Measurements from ENCODE around the gene PCBP4.
"Not testable (repeated sequence)": the region's sequence is repeated elsewhere in the genome, so short reads cannot be mapped to it uniquely, and the experiment has no call there.

PCBP4 gene

DNA sequence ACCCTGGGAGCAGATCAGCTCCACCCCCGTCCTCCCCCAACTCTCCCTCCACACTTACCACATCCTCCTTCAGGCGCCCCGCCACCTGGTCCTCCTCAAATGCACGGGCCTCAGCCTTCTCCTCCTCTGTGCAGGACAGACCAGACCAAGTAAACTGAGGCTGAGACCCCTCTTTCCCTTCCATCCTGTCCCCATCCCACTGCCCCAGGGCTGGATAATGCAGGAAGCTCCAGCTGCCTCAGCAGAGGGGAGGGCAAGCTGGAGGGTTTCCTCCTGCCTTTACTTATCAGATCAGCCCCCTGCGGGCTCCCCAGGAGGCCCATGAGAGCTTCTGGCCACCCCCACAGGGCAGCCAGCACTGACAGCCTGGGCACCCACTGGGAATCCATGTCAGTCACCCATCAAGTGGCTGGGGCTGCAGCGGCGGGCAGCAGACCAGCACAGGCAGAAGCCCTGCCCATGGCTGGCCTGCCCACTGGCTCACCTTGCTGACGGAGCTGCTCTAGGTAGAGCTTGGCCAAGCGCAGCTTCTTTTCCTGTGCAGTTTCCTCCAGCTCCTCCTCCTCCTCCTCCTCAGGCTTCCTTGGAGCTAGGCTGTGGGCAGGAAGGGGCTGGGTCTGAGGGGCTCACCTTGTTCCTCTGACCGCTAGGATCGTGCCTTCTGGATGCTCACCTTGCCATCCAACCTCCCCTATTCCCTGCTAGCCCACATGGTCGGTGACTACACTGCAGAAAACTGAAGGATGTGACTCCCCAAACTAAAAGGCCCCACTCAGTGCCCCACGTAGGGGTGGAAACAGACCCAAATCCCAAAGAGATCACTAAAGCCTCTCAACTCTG is 29.4 kb downstream of the PCBP4 start:
- DNase-seq, result no peak

DNA sequence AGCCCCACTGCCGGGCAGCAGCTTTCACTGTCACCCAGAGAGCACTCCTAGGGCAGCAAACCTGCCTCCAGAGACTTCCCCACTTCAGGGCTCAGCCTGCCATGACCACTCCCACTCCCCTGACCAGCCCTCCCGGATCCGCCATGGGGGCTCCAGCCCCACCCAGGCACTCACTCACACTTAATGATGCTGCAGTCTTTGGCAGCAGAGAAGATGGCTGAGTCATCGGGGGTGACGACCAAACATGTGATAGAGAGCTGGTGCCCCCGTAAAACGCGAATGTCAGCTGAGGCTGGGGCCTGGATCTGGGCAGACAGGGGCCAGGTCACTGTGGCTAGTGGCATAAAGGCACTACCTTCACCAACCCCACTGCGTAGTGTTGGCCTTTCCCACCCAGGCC is 30.2 kb downstream of the PCBP4 start:
- no peak for DNase-seq

DNA sequence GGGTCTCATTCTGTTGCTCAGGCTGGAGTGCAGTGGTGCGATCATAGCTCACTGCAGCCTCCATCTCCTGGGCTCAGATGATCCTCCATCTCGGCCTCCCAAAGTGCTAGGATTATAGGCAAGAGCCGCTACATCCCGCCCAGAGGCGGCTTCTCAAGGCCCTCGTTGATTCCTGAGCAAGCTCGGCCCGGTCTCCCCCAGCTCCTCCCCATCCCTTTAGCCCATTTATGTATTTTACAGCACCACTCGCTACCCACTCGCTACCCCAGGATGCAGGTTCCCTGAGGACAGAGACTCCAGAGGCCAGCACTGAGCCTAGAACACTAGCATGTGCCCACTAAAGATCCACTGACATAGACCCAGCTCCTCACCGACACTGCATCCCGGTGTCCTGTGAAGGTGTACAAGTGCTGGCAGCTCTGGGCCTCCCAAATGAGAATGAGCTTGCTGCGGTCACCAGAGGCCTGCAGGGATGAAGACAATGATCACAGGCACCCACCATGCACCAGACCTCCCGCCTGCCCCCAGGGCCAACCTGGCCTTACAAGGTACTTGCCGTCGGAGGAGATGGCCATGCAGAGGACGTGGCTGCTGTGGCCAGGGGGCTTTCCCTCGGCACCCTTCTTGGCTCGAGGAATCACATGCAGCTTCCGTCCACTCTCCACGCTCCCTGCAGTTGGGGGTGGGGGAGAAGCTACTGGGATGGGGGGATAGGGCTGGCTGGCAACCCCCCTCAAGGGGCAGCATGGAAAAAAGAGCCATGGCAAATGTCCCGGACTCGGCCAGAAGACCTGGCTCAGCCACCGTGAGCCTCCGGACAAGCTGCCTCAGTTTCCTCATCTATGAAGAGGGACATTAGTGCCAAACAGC is 31.1 kb downstream of the PCBP4 start:
- DNase-seq, result no peak

DNA sequence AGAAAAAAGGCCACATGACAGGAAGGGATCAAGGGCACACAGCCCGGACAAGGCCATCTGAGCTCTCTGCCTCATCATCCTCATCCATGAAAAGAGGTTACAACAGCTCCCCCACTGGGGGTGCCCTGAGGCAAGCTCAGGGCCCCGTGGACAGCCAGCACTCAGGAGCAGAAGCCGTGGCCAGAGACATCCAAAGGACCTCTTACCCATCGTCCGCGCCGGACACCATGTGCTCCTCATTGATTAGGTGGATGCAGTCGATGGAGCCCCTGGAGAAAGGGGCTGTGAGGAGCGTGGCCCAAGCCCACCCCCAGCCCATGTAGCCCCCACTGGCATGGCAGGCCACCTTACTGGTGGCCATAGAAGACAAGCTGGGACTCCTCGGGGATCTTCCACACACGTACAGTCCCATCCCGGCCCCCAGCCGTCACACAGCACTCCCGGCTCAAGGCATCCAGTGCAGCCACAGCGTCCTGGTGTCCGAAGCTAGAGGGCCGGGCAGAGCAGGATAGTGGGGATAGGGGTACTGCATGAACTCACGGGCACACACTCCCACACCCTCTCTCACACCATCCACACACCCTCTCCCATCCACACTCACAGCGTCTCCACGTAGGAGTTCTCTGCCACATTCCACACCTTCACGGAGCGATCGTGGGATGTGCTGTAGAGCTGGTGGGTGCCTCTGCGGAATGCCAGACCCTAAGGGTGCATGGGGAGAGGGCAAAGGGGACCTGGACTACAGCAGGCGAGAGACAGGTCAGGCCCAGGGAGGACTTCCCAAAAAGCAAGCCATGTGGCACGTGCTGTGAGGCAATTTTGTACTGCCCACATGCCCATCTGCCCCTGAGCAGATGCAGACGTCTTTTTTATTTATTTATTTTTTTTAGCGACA is 32.0 kb downstream of the PCBP4 start:
- DNase-seq, result no peak

DNA sequence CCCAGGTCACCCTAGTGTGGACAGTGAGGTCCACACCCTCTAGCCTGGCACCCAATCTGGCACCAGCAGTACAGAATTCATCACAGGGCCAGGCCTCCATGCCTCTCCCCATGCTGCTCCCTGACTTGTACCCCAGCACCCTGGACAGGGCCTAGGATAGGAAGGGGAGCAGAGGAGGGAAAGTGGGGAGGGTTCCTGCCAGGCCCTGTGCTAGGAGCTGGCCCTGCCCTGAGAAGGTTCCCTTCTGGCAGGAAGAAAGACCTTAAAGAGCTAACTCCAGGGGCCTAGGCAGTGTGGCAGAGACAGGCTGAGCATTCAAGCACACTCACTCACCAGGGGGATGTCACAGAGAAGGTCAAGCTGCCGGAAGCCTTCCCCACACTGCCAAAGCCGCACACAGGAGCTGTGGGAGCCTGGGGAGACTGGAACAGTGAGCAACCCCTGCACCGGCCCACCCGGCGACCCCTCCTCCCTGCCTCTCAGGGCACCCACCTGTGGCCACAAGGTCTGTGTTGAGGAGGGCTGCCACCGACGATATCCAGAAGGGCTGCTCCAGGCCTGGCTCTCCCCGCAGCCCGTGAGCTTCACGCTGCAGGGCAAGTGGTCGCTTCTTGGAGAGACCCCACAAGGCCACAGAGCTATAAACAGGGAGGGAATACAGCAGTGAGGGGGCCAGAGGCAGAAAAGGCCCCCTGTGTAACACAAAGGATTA is 33.0 kb downstream of the PCBP4 start:
- DNase-seq, result no peak

DNA sequence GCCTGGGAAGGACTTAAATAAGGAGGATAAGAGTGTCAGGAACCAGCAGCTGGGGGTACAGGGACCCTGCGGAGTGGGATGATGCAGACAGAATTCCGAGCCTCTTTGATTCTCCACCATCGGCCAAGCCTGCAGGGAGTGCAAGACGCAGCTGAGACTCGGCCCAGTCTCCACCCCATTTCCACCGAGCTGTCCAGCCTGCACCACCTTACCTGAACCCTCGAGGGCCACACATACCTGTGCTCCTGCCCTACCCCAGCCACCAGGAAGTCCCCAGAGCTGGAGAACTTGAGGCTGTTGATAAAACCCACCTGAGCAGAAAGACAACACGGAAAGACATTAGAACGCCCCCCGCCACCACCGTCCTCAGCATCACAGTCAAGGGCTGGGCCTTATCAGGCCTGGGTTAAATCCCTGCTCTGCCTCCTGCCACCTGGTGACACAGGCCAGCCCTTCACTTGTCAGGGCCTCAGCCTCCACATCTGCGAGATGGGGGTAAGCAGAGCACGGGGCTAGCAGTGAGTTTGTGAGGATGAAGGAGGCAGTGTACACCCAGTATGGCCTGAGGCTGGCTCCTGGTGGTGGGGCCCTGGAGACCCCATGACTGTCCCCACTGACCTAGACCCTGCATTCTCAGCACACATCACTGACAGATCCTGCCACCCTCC is 33.6 kb downstream of the PCBP4 start:
- no peak for DNase-seq

DNA sequence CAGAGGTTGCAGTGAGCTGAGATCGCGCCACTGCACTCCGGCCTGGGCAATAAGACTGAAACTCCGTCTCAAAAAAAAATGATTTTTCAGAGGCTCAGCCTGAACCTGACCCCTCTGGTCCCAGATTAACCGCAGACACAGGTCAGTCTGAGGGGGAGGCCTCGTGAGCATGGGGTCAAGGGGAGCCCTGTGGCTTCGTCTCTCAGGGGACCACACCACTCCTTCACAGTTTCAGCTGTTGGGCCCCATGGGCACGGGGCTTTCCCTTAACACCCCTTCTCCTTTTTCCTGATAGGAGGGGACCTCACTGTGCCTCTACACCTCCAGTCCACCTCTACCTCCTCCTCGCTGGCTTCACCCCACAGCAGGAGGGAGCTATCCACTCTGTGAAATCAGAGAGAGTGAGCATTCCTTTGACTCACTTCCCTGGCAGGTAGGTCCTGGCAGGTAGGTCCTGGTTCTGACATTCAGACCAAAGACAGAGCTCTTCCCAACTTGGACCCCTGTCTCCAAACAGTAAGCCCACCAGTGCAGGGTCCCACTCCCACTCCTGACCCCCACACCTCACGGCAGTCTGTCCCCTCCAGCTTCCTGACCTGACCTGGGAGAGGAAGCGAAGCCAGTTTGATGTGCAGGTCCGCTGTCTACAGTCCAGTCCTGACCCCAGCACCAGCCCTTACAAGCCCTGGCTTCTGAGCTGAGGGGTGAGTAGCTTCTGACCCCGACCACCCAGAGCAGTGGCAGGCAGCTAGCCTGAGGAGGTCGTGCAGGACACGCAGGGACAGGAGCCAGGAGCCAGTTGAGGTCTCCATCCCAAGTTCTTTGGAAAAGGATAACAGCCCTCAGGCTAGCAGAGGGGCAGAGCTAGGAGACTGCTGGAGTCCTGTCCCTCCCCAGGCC is 34.5 kb downstream of the PCBP4 start:
- DNase-seq, result no peak

DNA sequence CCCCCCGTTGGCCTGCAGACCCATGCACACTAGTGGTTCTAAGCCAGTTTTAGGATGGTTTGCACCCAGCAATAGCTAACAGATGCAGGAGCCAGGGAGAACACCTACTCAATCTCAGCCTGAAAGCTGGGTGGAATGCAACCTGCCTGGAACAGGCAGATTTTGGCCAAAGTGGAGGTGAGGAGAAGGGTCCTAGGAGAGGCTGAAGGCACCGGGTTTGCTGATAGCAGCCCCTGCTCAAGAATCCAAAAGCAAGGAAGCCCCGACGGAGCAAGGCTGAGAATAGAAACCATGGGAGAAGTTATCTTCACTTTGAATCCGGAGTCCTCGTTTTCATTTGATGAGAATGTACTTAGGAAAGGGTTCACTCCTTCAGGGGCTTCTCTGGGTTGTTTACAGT is 35.5 kb downstream of the PCBP4 start:
- DNase-seq, result no peak

DNA sequence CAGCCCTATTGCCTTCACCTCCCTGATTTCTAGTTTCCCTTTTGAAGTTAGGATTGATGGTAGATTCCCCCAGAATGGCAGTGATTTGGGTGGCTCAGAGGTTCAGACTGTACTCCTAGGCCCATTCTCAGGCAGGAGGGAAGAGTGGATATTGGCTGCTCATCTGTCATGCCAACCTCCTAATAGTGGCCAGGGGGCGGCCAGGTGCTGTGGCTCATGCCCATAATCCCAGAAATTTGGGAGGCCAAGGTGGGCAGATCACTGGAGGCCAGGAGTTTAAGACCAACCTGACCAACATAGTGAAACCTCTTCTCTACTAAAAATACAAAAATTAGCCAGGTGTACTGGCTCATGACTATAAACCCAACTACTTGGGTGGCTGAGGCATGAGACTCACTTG is 36.8 kb downstream of the PCBP4 start:
- DNase-seq, result no peak

DNA sequence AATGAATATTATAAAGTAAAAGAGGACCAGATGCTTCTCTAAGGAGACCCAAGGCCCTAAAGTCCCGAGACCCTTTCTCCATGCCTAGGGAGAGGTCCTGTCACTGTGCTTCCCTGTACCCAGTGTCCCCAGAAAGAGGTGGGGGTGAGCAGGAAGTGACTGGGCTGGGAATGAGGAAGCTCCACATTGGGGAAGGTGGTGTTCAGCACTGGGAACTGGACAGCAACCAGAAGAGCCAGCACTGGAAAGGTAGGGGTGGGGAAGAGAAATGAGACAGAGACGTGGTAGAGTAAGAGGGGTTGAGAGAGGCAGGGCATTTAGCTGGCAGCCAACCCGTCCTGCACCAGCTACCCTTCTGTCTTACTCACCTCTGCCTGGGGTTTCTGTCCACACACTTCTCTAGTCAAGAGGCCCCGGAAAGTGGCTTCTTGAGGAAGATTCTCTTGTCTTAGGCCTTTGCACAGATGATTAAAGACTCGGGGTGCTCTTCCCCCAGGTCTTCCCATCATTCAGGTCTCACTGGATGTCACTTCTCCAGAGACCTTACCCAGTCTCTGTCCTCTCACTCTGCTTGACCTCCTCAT is 37.7 kb downstream of the PCBP4 start:
- DNase-seq, result no peak

DNA sequence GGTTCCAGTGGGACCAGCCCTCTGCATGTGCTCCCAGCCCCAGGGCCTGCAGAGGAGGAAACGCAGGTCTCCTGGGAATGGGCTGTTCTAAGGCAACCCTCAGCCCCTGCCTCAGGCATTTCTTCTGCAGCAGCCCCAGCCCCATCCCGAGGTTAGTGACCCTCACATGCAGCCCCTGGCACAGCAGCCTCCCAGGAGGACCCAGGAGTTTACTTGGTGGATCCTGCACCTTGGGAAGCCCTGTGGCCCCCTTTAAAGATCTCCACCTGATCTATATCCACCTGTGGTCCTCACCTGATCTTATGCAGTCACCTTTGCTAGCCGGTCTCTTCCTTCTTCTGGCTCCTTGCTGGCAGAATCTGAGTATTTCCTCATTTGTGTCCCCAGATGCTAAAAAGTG is 38.3 kb downstream of the PCBP4 start:
- DNase-seq, result not testable (repeated sequence)

DNA sequence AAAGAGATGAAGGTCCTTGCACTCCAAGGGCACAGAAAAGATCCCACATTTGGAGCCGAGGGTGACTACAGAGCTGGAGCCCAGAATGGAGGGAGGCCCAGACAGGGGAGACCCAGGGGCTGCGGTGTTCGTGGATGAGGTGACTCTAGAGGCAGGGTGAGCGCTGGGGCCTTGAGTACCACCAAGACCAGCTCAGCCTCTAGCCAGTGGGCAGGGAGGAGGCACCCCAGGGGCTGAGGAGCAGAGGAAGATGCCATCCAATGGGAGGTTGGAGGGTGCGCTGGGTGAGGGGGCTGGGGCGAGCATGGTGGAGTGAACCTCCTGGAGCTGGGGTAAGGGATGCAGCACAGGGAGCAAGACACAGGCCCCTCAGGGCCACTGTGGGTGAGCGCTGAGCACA is 38.8 kb downstream of the PCBP4 start:
- DNase-seq, result no peak

DNA sequence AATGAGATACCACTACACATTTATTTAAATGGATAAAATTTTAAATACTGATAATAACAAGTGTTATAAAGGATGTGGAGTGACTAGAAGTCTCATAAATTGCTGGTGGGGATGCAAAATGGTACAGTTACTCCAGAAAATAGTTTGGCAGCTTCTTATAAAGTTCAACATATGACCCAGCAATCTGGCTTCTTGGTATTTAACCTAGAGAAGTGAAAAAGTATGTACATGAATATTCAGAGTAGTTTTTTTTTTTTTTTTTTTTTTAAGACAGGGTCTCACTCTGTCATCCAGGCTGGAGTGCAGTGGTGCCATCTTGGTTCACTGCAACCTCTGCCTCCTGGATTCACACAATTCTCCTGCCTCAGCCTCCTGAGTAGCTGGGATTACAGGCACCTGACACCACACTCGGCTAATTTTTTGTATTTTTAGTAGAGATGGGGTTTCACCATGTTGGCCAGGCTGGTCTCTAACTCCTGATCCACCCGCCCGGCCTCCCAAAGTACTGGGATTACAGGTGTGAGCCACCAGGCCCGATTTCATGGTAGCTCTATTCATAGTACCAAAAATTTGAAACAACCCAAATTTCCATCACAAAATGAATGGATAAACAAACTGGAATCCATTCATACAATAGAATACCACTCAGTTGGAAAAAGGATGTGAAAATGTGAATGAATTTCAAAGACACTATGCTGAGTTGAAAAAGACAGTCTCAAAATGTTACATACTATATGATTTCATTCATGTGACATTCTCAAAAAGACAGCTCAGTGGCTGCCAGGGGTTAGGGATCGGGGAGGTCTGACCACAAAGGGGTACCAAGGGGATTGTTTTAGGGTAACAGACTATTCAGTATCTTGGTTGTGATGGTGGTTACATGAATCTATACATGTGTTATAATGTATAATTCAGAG is 39.9 kb downstream of the PCBP4 start:
- no peak for DNase-seq

DNA sequence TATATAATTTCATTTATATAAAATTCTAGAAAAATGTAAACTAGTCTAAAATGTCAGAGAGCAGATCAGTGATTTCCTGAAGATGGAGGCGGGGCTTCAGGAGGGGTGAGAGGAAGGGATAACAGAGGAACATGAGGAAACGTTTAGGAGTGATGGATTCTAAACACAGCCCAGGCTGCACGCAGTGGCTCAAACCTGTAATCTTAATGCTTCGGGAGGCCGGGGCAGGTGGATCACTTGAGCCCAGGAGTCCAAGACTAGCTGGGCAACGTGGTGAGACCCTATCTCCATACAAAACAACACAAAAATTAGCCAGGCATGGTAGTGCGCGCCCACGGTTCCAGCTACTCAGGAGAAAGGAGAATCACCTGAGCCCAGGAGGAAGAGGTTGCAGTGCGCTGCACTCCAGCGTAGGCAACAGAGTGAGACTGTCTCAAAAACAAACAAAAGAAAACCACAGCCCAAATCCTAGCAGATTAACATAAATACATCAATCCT is 46.1 kb downstream of the PCBP4 start:
- DNase-seq, result no peak

DNA sequence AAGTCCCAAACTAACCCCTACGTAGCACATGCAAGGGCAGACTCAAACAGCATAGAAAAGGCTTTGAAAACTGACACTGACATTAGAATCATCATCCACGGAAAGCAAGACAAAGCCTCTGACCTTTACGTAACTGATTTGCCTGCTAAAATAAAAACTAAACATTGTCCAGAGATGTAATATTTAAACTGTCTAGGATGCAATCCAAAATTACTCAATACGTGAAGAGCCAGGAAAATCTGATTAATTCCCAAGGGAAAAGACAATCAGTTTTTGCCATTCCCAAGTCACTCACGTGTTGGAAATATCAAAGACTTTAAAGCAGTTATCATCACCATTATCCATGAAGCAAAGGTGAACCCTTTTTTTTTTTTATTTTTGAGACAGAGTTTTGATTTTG is 50.8 kb downstream of the PCBP4 start:
- DNase-seq, result no peak

DNA sequence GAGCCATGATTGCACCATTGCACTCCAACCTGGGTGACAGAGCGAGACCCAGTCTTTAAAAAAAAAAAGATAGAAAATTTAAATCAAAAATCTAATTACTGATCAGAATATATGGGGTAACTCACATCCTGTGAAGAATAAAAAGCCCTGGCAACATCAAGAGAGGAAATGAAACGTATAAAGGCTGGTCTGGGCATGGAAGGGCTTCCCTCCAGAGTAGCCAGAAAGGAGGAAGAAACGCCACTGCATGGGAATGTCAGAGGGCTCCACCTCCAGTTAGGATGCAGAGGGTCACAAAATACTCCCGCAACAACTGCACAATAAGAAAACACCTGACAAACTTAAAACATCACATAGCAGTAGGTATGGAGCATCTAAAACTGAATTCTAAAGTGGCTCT is 59.2 kb downstream of the PCBP4 start:
- no peak for DNase-seq
